ENCODE results near the gene CDCA7.
"Not testable (repeated sequence)": the region's sequence is repeated elsewhere in the genome, so short reads cannot be mapped to it uniquely, and the experiment has no call there.

CDCA7 gene

DNA sequence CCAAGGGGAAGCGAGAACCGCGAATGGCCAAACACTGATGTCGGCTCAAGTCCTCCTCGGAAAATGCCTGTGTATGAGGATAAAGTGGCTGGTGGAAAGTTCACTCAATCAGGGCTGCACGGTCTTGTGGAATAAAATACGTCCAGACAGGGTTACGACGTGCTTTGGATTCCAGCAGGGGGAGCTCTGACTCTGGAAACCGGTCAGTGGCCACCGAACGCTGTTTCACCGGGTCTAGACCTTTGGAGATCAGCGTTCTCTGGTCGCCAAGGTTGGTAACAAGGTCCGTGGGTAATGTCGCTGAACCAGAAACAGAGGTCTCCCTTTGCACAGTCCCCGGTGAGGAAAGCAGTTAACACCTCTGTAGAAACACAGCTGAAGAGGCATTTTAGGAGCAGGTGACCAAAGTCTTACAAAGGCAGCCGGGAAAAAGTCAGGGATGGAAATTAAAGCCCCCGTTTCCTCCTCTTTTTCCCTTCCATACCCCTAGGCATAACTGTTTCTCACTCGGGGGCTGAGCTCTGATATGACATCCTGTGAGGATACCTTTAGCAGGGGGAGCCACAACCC lies 47.8 kb downstream of the CDCA7 start:
- peak; percentile 57 for DNase-seq (ENCODE audit: low read depth)

GRCh38 chr2:173404841-173405750 lies 50.4 kb downstream of the CDCA7 start:
- DNase-seq (ENCODE audit: low read depth): no peak

- no peak for DNase-seq (ENCODE audit: low read depth)
Measured at GRCh38 chr2:173407176-173407575, 52.5 kb downstream of the CDCA7 start.

- no peak for DNase-seq (ENCODE audit: low read depth)
Measured at GRCh38 chr2:173407646-173408045, 53.0 kb downstream of the CDCA7 start.

- no peak for DNase-seq (ENCODE audit: low read depth)
Measured at GRCh38 chr2:173410579-173410978, 55.9 kb downstream of the CDCA7 start.

DNA sequence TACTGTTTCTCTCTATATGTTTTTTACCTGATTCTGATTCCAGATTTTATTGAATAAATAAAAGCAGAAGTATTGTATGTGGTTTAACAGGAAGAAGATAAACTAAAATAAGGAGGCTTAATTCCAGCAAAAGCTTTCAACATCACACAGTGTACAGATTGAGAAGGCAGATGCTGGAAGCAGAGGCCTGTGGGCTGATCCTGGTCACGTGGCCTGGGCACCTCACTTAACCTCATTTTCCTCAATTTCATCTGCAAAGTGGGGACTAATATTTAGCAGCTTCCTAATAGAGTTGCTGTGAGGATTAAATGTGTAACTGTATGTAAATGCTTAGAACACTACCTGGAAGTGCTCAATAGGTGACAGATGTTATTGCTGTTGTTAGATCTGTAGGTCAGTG lies 58.0 kb downstream of the CDCA7 start:
- no peak for DNase-seq (ENCODE audit: low read depth)

GRCh38 chr2:173414823-173415322 lies 60.2 kb downstream of the CDCA7 start:
- DNase-seq (ENCODE audit: low read depth): no peak

- DNase-seq (ENCODE audit: low read depth): no peak
Measured at GRCh38 chr2:173415431-173416381, 61.0 kb downstream of the CDCA7 start.

DNA sequence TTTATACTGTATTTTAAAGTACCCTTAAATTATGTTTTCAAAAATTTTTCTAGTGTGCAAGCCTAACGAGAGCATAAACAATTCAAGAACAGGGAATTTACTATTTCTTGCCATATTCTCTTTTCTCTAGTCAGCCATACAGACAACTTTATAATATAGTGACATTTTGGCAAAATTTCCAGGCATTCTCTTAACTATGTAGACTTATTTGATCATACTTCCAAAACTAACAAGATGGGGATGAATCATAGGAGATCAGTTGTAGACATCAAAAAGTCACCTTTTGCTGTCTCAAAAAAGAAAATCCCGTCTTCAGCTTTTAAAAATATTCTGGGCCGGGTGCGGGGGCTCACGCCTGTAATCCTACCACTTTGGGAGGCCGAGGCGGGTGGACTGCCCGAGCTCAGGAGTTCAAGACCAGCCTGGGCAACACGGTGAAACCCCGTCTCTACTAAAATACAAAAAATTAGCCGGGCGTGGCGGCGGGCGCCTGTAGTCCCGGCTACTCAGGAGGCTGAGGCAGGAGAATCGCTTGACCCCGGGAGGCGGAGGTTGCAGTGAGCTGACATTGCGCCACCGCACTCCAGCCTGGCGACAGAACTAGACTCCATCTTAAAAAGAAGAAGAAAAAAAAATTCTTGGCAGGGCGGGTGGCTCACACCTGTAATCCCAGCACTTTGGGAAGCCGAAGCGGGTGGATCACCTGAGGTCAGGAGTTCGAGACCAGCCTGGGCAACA lies 61.9 kb downstream of the CDCA7 start:
- DNase-seq (ENCODE audit: low read depth): not testable (repeated sequence)

- no peak for DNase-seq (ENCODE audit: low read depth)
Measured at GRCh38 chr2:173417341-173417740, 62.7 kb downstream of the CDCA7 start.

DNA sequence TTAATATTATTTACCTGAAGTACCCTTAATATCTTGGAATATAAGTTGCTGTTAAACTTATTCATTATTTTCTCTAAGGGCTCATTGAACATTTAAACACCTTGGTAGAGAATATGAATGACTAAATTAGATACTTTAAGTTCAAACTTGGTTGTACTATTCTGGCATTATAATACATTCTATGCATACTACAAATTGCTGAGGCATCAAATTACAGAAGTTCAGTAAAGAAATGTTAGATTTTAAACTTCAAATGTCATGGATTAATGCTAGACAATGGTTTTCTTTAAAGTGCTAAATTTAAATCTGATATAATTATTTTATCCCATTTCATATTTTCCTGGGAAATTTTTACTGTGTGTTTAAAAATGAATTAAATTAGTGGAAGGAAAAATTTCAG lies 63.1 kb downstream of the CDCA7 start:
- no peak for DNase-seq (ENCODE audit: low read depth)
